HepG2 (cell line): ENCODE measurements around the gene BMP2K.

Experiments used
- GABPA ChIP-seq, 2 experiments: IDR thresholded peaks; 2 replicates each; pipeline ENCODE4 v1.6.1; 2011 to 2016; ENCODE audit warnings: low read depth in 2 of 2, low read length in 1 of 2, missing biosample characterization in 1 of 2, missing genetic modification characterization in 1 of 2
- KDM4B ChIP-seq: sonication (generic); formaldehyde crosslinking; IDR thresholded peaks from 2 replicates; pipeline ENCODE4 v1.4.0; 2020; ENCODE audit warnings: missing genetic modification reagents
- ZNF589 ChIP-seq: sonication (generic); formaldehyde crosslinking; conservative IDR thresholded peaks from 2 replicates; pipeline ENCODE4 v1.8.0; 2022; ENCODE audit warnings: mild to moderate bottlenecking, moderate library complexity, missing genetic modification reagents
- ZNF770 ChIP-seq: sonication (generic); formaldehyde crosslinking; IDR thresholded peaks from 2 replicates; pipeline ENCODE4 v1.5.0; 2020; ENCODE audit warnings: mild to moderate bottlenecking, missing genetic modification reagents

- no peak for TF ChIP-seq ZNF770 (CRISPR knock-in tag)
- TF ChIP-seq KDM4B (CRISPR knock-in tag), result no peak
- no peak for TF ChIP-seq GABPA (IDR thresholded peaks at IDR 0.05; ENCODE audit: low read depth, low read length)
- TF ChIP-seq GABPA (CRISPR knock-in tag; IDR thresholded peaks at IDR 0.05; ENCODE audit: low read depth), result no peak
- no peak for TF ChIP-seq ZNF589 (CRISPR knock-in tag)
These were observed 101.9 kb downstream of the BMP2K start for GRCh38 chr4:78878031-78878430.
